Inflammatory macrophage treated with lipopolysaccharide for 4 hours (primary cell): ENCODE data around the gene CNTROB.
A peak's percentile ranks its signal among the peaks of the same experiment; 100 is the strongest.

Experiments used
- DNase-seq: peaks from one replicate; pipeline ENCODE4 v3.0.0-alpha.2; 2020

Gene CNTROB

DNA sequence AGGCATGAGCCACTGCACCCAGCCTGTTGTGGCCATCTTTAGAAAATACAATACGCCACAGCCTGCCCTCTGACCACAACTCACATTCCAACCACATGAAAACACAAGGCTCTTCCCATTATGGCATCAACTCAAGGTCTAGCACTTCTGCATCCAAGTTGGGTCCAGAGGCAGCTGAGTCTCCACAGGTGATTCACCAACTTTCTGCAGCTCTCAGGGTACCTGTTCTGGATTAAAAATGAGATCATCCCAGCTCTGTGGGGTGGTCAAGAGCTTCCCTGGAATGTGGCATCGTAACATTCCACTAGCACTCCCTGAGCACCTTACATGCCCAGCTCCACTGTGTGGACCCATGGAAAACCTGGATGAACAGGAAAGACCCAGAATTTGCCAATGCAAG, 60.5 kb downstream of the CNTROB start:
- DNase-seq: no peak

DNA sequence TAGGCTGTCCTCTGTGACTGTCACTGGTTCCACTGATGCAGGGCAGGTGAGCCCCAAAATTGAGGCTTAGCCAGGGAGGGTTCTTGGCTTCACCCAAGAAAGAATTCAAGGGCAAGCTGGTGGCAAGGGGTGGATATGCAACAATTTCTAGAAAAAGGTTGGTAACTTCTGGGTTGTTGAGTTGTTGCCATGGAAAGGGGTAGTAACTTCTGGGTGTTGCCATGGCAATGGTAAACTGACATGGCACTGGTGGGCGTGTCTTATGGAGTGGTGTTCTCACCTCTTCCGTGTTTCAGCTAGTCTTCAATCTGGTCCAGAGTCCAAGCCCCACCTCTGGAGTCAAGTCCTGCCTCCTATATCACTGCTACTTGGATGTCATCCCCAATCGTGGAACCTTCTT, 60.9 kb downstream of the CNTROB start:
- DNase-seq: peak; percentile 59

DNA sequence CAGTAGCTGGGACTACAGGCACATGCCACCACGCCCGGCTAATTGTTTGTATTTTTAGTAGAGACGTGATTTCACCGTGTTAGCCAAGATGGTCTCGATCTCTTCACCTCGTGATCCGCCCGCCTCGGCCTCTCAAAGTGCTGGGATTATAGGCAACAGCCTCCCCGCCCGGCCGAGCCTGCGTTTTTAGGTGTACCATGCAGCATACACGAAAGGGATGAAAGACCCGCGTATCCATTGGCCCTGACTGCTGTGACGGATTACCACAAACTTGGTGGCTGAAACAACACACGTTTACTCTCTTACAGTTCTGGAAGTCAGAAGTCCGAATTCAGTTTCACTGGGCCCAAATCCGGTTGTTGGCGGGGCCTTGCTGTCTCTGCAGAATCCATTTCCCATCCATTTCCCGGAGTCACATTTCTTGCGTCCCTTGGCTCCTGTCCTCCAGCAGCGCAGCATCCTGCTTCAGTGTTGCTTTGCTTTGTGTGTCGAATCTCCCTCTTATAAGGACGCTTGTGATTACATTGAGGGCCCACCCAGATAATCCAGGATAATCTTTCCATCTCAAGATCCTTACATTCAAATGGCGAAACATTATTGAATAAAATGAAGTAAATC, 62.1 kb downstream of the CNTROB start:
- no peak for DNase-seq

DNA sequence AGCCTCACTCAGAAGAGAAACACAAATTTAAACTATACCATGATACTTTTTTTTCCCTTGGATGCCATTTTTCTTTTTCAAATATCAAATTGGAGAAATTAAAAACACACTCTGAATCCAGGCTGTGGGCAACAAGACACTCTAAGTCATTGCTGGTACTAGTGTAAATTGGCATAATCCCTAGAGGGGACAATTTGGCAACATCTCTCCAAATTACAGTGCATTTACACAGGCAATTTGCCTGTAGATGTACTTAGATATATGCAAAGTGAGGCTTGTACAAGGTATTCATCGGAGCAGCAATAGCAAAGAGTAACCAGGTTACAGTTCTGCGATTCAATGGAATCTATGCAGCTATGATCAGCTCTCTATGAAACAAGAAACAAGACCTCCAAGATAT, 63.7 kb downstream of the CNTROB start:
- no peak for DNase-seq

DNA sequence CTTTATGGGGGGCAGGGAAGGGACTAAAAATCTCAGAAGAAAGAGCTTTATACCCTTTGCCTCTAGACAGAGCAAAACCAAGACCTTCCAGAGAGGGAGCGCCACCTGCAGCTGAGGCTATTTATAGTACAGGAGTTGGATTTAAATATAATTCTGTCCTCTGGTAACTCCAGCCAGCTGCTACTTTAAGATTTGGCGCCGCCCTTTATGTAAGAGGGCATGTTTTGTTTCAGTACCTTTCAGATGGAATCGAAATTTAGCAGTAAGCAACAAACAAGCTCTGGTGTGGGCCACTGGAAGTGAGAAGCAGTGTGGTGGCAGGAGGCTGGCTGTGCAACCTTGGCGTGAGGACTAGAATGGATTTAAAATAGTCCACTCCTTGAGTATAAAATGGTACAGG, 65.2 kb downstream of the CNTROB start:
- DNase-seq: peak; percentile 30
